ENCODE results near the gene TMEM138. TPM values are rescaled to one million over a fixed set of nuclear protein-coding genes. Genes with fewer than 3 reads are reported as not detected.

TMEM138 gene
- total RNA-seq, 1 experiment from 2014 or later, result 38.8 TPM

- TF ChIP-seq NR3C1 (CRISPR knock-in tag; conservative IDR thresholded peaks at IDR 0.05; ENCODE audit: low read depth), result no peak
- no peak for TF ChIP-seq GABPB1 (CRISPR knock-in tag; IDR thresholded peaks at IDR 0.05)
- TF ChIP-seq ZSCAN18 (CRISPR knock-in tag; IDR thresholded peaks at IDR 0.05), result no peak
- TF ChIP-seq ZNF317 (CRISPR knock-in tag; IDR thresholded peaks at IDR 0.05; ENCODE audit: borderline replicate concordance, low read depth), result no peak
- TF ChIP-seq NR2C2 (CRISPR knock-in tag; IDR thresholded peaks at IDR 0.05), result no peak
- TF ChIP-seq ATF6 (CRISPR knock-in tag; IDR thresholded peaks at IDR 0.05), result no peak
- no peak for TF ChIP-seq SMAD4 (CRISPR knock-in tag; IDR thresholded peaks at IDR 0.05)
- TF ChIP-seq, protein P1, sequence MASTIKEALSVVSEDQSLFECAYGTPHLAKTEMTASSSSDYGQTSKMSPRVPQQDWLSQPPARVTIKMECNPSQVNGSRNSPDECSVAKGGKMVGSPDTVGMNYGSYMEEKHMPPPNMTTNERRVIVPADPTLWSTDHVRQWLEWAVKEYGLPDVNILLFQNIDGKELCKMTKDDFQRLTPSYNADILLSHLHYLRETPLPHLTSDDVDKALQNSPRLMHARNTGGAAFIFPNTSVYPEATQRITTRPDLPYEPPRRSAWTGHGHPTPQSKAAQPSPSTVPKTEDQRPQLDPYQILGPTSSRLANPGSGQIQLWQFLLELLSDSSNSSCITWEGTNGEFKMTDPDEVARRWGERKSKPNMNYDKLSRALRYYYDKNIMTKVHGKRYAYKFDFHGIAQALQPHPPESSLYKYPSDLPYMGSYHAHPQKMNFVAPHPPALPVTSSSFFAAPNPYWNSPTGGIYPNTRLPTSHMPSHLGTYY (CRISPR knock-in tag; IDR thresholded peaks at IDR 0.05), result no peak
- no peak for TF ChIP-seq ZNF671 (CRISPR knock-in tag; IDR thresholded peaks at IDR 0.05)
- TF ChIP-seq GRHL2 (CRISPR knock-in tag; IDR thresholded peaks at IDR 0.05; ENCODE audit: insufficient replicate concordance, severe bottlenecking), result no peak
- no peak for TF ChIP-seq JUN (CRISPR knock-in tag; IDR thresholded peaks at IDR 0.05)
- no peak for TF ChIP-seq ZNF532 (CRISPR knock-in tag; IDR thresholded peaks at IDR 0.05; ENCODE audit: borderline replicate concordance)
- Mint-ChIP-seq H3K4me1 (peaks cover 8% of the 10 kb centered on the region), H3K9me3 (no peaks in the 10 kb centered on the region), H3K27me3 (ENCODE audit: low read depth) (no peaks in the 10 kb centered on the region), H3K36me3 (peaks cover 9% of the 10 kb centered on the region), H3K27ac (no peak overlapping the region; the same call in 1 of the 2 replicates), H3K4me3 (no peak overlapping the region)
- DNase-seq (ENCODE audit: low spot score) (no peak), ATAC-seq (no peak)
- ChIA-PET POLR2A (interaction anchor here (1.6 kb wide), 1 partner anchor 9 kb away, joined by 4 read pairs; no protein-coding TSS in a partner anchor), CTCF (interaction anchor here (2.9 to 3.7 kb wide), 2 partner anchors 21 to 28 kb away, joined by 19 to 29 read pairs; no protein-coding TSS in a partner anchor)
These were observed 4.8 kb upstream of the TMEM138 start for GRCh38 chr11:61357233-61357893.

GRCh38 chr11:61357894-61358239 lies 4.3 kb upstream of the TMEM138 start:
- CTCF ChIA-PET, result interaction anchor here (2.9 kb wide), 1 partner anchor 22 kb away, joined by 29 read pairs; no protein-coding TSS in a partner anchor
- TF ChIP-seq JAZF1 (CRISPR knock-in tag; IDR thresholded peaks at IDR 0.05), result no peak
- no peak for TF ChIP-seq CREB1 (CRISPR knock-in tag; IDR thresholded peaks at IDR 0.05)
- no peak overlapping the region for H3K4me3 Mint-ChIP-seq

More at GRCh38 chr11:61357894-61358239, 4.3 kb upstream of the TMEM138 start:
- Mint-ChIP-seq H3K4me1 (peaks cover 12% of the 10 kb centered on the region), H3K9me3 (no peaks in the 10 kb centered on the region), H3K27ac (no peak overlapping the region), H3K36me3 (peaks cover 7% of the 10 kb centered on the region), H3K27me3 (ENCODE audit: low read depth) (no peaks in the 10 kb centered on the region)
- DNase-seq (ENCODE audit: low spot score), result no peak
- POLR2A ChIA-PET, result interaction anchor here (1.6 kb wide), 1 partner anchor 9 kb away, joined by 4 read pairs; no protein-coding TSS in a partner anchor
- no peak for ATAC-seq
